Measurements from ENCODE around the gene RNF183.

DNA sequence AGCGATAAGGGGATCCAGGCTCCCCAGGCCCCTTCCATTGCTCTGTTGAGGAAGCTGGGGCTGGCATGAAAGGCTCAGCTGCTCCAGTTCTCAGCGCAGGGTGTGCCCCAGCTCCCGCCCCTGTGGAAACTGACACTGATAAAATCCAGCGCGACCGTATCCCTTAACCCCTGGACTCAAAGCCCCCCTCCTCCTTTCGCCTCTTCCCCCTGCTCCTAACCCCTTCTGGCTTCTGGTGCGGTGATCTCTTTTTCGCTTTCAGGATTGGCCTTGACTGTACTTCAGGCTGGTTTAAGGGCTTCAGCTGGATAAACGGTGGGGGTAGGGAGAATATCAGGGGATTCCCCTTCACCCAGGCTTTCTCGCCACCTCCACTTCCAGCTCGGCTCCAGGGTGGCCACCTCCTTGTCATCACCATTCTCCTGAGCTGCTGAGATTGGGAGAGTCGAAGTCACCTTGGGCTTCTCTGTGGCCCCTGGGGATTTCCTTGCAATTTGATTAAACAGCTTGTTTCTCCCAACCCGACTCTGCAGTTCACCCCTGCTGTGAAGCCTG is 47.0 kb upstream of the RNF183 start:
- TF ChIP-seq CTCF (conservative IDR thresholded peaks at IDR 0.05) (no peak), ZFX (IDR thresholded peaks at IDR 0.05) (no peak)

All from C4-2B (cell line).